ENCODE measurements around the gene GYG2.

DNA sequence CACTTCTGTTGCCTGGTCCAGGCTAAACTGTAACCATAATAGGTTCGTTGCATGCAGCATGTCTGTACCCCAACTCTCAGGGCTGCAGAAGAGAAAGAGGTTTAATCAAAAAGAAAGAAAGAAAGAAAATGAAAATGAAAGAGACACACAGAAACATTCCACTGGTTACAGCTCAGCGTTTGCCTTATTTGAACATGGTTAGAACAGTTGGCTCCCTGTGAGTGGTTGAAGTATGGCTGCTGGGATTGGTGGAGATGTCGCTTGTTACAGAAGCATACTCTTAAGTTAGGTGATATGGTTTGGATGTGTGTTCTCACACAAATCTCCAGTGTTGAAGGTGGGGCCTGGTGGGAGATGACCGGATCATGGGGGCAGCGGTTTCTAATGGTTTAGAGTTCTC, 64.1 kb downstream of the GYG2 start:
- TF ChIP-seq, protein P1, sequence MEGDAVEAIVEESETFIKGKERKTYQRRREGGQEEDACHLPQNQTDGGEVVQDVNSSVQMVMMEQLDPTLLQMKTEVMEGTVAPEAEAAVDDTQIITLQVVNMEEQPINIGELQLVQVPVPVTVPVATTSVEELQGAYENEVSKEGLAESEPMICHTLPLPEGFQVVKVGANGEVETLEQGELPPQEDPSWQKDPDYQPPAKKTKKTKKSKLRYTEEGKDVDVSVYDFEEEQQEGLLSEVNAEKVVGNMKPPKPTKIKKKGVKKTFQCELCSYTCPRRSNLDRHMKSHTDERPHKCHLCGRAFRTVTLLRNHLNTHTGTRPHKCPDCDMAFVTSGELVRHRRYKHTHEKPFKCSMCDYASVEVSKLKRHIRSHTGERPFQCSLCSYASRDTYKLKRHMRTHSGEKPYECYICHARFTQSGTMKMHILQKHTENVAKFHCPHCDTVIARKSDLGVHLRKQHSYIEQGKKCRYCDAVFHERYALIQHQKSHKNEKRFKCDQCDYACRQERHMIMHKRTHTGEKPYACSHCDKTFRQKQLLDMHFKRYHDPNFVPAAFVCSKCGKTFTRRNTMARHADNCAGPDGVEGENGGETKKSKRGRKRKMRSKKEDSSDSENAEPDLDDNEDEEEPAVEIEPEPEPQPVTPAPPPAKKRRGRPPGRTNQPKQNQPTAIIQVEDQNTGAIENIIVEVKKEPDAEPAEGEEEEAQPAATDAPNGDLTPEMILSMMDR (IDR thresholded peaks at IDR 0.05; ENCODE audit: low read depth, low read length): no peak
- TF ChIP-seq EZH2phosphoT487 (IDR thresholded peaks at IDR 0.05; ENCODE audit: low read depth): no peak
